Loucy (cell line): ENCODE measurements around the gene SND1.

ENCODE experiments used
- EZH2phosphoT487 ChIP-seq: fragments of 200-600 bp; IDR thresholded peaks from 2 replicates; pipeline ENCODE4 v1.6.1; 2018; ENCODE audit warnings: antibody characterized with exemption, mild to moderate bottlenecking, moderate library complexity, borderline replicate concordance
- TF ChIP-seq, protein P1 (sequence below): fragments of 200-600 bp; sonication (generic); conservative IDR thresholded peaks from 2 replicates; pipeline ENCODE4 v1.5.1; 2014; ENCODE audit warnings: mild to moderate bottlenecking, antibody characterized with exemption, low read length

DNA sequence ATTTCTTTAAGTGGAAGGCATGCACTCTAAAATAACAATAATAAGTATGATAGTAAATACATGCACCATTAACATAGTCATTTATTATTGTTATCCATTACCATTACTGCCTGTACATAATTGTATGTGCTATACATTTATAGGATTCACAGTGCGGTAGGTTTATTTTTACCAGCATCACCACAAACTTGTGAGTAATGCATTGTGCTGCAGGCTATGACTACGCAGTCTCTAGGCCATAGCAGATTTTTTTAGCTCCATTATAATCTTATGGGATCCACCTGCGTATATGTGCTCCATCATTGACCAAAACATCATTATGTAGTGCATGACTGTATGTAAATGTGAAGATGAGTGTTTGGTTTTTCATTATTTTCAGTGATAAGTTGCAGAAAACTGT lies 219.2 kb downstream of the SND1 start:
- TF ChIP-seq, protein P1, sequence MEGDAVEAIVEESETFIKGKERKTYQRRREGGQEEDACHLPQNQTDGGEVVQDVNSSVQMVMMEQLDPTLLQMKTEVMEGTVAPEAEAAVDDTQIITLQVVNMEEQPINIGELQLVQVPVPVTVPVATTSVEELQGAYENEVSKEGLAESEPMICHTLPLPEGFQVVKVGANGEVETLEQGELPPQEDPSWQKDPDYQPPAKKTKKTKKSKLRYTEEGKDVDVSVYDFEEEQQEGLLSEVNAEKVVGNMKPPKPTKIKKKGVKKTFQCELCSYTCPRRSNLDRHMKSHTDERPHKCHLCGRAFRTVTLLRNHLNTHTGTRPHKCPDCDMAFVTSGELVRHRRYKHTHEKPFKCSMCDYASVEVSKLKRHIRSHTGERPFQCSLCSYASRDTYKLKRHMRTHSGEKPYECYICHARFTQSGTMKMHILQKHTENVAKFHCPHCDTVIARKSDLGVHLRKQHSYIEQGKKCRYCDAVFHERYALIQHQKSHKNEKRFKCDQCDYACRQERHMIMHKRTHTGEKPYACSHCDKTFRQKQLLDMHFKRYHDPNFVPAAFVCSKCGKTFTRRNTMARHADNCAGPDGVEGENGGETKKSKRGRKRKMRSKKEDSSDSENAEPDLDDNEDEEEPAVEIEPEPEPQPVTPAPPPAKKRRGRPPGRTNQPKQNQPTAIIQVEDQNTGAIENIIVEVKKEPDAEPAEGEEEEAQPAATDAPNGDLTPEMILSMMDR = no peak
- no peak for TF ChIP-seq EZH2phosphoT487
